GM12891 (cell line): ENCODE measurements around the gene GPR22.

Source experiments
- POLR2A ChIP-seq: IDR thresholded peaks from 2 replicates; pipeline ENCODE4 v1.6.1; 2011; ENCODE audit warnings: low read depth, low read length, control low read depth
- POLR2AphosphoS5 ChIP-seq: IDR thresholded peaks from 2 replicates; pipeline ENCODE4 v1.6.1; 2011; ENCODE audit warnings: low read depth, low read length, control low read depth
- POU2F2 ChIP-seq: IDR thresholded peaks from 2 replicates; pipeline ENCODE4 v1.6.1; 2011; ENCODE audit warnings: low read depth, mild to moderate bottlenecking, control low read depth, low read length, moderate library complexity
- SPI1 ChIP-seq: IDR thresholded peaks from 2 replicates; pipeline ENCODE4 v1.6.1; 2011; ENCODE audit warnings: low read depth, low read length, control low read depth
- TAF1 ChIP-seq: IDR thresholded peaks from 2 replicates; pipeline ENCODE4 v1.6.1; 2011; ENCODE audit warnings: low read depth, low read length, control low read depth

- no peak for TF ChIP-seq POLR2AphosphoS5
- no peak for TF ChIP-seq POLR2A
- no peak for TF ChIP-seq TAF1
- TF ChIP-seq SPI1: no peak
- TF ChIP-seq POU2F2: no peak
Observed at GRCh38 chr7:107506674-107507339, 37.0 kb downstream of the GPR22 start.
